ENCODE results near the gene PAQR9.
"Not testable (repeated sequence)": the region's sequence is repeated elsewhere in the genome, so short reads cannot be mapped to it uniquely, and the experiment has no call there.

PAQR9 gene

GRCh38 chr3:142963516-142964448, at the start of gene PAQR9:
TSS of gene PAQR9 (minus strand) at chr3:142963674. CDS start at chr3:142963336, 338 bp downstream.
- intact Hi-C loops (cut with DNase I), result no loop called here
- peak in 36 of 42 donors; percentile 10 to 67 (median 35) for DNase-seq

- intact Hi-C loops (cut with DNase I), result no loop called here
- DNase-seq, result no peak
Observed at GRCh38 chr3:143011705-143012104, 48.2 kb upstream of the PAQR9 start.

GRCh38 chr3:143010024-143010423, 46.5 kb upstream of the PAQR9 start:
- intact Hi-C loops (cut with DNase I), result no loop called here
- DNase-seq, result no peak

GRCh38 chr3:143004823-143005222, 41.3 kb upstream of the PAQR9 start:
- no peak for DNase-seq
- intact Hi-C loops (cut with DNase I), result no loop called here

GRCh38 chr3:143002727-143003126, 39.3 kb upstream of the PAQR9 start:
- intact Hi-C loops (cut with DNase I), result no loop called here

GRCh38 chr3:143002083-143002712, 38.7 kb upstream of the PAQR9 start:
- intact Hi-C loops (cut with DNase I), result no loop called here
- no peak for DNase-seq

More at GRCh38 chr3:143002727-143003126, 39.3 kb upstream of the PAQR9 start:
- no peak for DNase-seq

GRCh38 chr3:143001369-143002082, 38.1 kb upstream of the PAQR9 start, which contains the start of gene U2SURP:
TSS of gene U2SURP (plus strand) at chr3:143001570. CDS start at chr3:143001629, 59 bp downstream.
- peak; percentile 96 to 99 (median 98) for DNase-seq
- intact Hi-C loops (cut with DNase I), result no loop called here

- DNase-seq, result peak in 6 of 42 donors; percentile 29 to 70 (median 46)
- intact Hi-C loops (cut with DNase I), result no loop called here
Observed at GRCh38 chr3:143001034-143001368, 37.5 kb upstream of the PAQR9 start.

GRCh38 chr3:143000528-143000927, 37.1 kb upstream of the PAQR9 start:
- no peak for DNase-seq
- intact Hi-C loops (cut with DNase I), result no loop called here

GRCh38 chr3:142999881-143000280, 36.4 kb upstream of the PAQR9 start:
- DNase-seq, result no peak
- intact Hi-C loops (cut with DNase I), result loop anchor here (10.0 kb wide), 1 partner anchor 175 kb away; no protein-coding TSS in a partner anchor

- intact Hi-C loops (cut with DNase I), result loop anchor here (10.0 kb wide), 1 partner anchor 174 kb away; no protein-coding TSS in a partner anchor
- DNase-seq, result no peak
Observed at GRCh38 chr3:142998439-142998838, 35.0 kb upstream of the PAQR9 start.

- intact Hi-C loops (cut with DNase I), result loop anchor here (10.0 kb wide), 1 partner anchor 173 kb away; no protein-coding TSS in a partner anchor
- no peak for DNase-seq
Observed at GRCh38 chr3:142997330-142997729, 33.9 kb upstream of the PAQR9 start.

GRCh38 chr3:142993958-142994442, 30.5 kb upstream of the PAQR9 start:
- peak in 41 of 42 donors; percentile 13 to 83 (median 58) for DNase-seq
- intact Hi-C loops (cut with DNase I), result loop anchor here (5.0 to 10.0 kb wide), 2 partner anchors 169 to 407 kb away; no protein-coding TSS in a partner anchor

- intact Hi-C loops (cut with DNase I), result loop anchor here (5.0 to 10.0 kb wide), 2 partner anchors 168 to 405 kb away; no protein-coding TSS in a partner anchor
- no peak for DNase-seq
Observed at GRCh38 chr3:142992323-142992722, 28.8 kb upstream of the PAQR9 start.

GRCh38 chr3:142990721-142991120, 27.2 kb upstream of the PAQR9 start:
- intact Hi-C loops (cut with DNase I), result loop anchor here (5.0 to 10.0 kb wide), 2 partner anchors 166 to 403 kb away; no protein-coding TSS in a partner anchor
- no peak for DNase-seq

GRCh38 chr3:142988826-142989225, 25.4 kb upstream of the PAQR9 start:
- intact Hi-C loops (cut with DNase I); DNase-seq: not testable (repeated sequence)

- intact Hi-C loops (cut with DNase I), result not testable (repeated sequence)
Observed at GRCh38 chr3:142988221-142988620, 24.7 kb upstream of the PAQR9 start.

GRCh38 chr3:142987707-142988106, 24.2 kb upstream of the PAQR9 start:
- no peak for DNase-seq
- intact Hi-C loops (cut with DNase I), result no loop called here

More at GRCh38 chr3:142988221-142988620, 24.7 kb upstream of the PAQR9 start:
- DNase-seq, result not testable (repeated sequence)
